Measurements from ENCODE around the gene COPS8. TPM values are rescaled to one million over a fixed set of nuclear protein-coding genes. Genes with fewer than 3 reads are reported as not detected.

COPS8 gene
- total and polyA plus RNA-seq, 2 of the 8 experiments (the other 6 are each of a cell fraction or from before 2014, with no cell fraction given), result 59.3 to 67.5 TPM

DNA sequence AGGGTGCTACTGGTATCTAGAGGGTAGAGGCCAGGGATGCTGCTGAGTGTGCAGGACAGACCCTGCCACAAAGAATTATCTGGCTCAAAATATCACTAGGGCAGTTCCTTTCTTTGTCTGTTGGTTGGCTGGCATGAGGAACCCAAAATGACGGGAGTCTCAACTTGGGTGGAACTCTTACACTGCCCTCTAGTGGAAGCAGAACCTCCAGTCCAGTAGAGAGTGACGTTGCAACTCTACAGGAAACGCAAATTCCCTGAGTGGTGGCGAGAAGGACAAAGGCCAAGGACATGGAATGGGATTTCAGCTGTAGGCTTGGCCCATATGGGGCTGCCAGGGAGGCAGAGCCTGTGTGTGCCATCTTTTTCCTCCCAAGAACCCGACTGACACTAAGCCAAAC is 47.1 kb downstream of the COPS8 start (continued):
- TF ChIP-seq E2F6 (IDR thresholded peaks at IDR 0.05), result no peak
- TF ChIP-seq MAFK (IDR thresholded peaks at IDR 0.05; ENCODE audit: low read depth, low read length), result peak; percentile 70
- TF ChIP-seq NANOG (IDR thresholded peaks at IDR 0.05; ENCODE audit: insufficient read depth, low read depth, low read length, poor library complexity, severe bottlenecking), result no peak
- TF ChIP-seq NRF1 (IDR thresholded peaks at IDR 0.05; ENCODE audit: low read depth, low read length), result no peak
- no peak for TF ChIP-seq SIRT6 (IDR thresholded peaks at IDR 0.05; ENCODE audit: low read length)
- peak; percentile 44 to 63 for TF ChIP-seq RAD21 (IDR thresholded peaks at IDR 0.05 in 1 of 2, conservative IDR thresholded peaks at IDR 0.05 in 1 of 2; ENCODE audit: low read depth in 2 of 2, low read length in 2 of 2)

All from H1 (cell line).